Measurements from ENCODE around the gene RNU5D-1.

RNU5D-1 gene

GRCh38 chr1:44698138-44698537, 32.8 kb downstream of the RNU5D-1 start:
- Histone ChIP-seq H3K4me3 (ENCODE audit: low read length) (no peak overlapping the region), H3K27ac (ENCODE audit: low read length) (no peak overlapping the region), H3K36me3 (ENCODE audit: control insufficient read depth, insufficient read depth, low read length) (no peaks in the 10 kb centered on the region), H3K9me3 (ENCODE audit: control insufficient read depth, insufficient read depth, low read length) (no peaks in the 10 kb centered on the region), H3K4me1 (ENCODE audit: control insufficient read depth, insufficient read depth, low read length) (no peaks in the 10 kb centered on the region), H3K27me3 (ENCODE audit: control insufficient read depth, insufficient read depth, low read length) (no peaks in the 10 kb centered on the region)
- no CpG with 5 or more reads among the region's 3 CpGs for WGBS (ENCODE audit: insufficient coverage, insufficient read length)
- no peak for DNase-seq (ENCODE audit: low read depth, low spot score)

- Histone ChIP-seq H3K36me3 (ENCODE audit: control insufficient read depth, insufficient read depth, low read length) (no peaks in the 10 kb centered on the region), H3K27ac (ENCODE audit: low read length) (no peak overlapping the region), H3K4me3 (ENCODE audit: low read length) (no peak overlapping the region), H3K27me3 (ENCODE audit: control insufficient read depth, insufficient read depth, low read length) (no peaks in the 10 kb centered on the region), H3K4me1 (ENCODE audit: control insufficient read depth, insufficient read depth, low read length) (no peaks in the 10 kb centered on the region), H3K9me3 (ENCODE audit: control insufficient read depth, insufficient read depth, low read length) (no peaks in the 10 kb centered on the region)
- WGBS (ENCODE audit: insufficient coverage, insufficient read length) = no CpG with 5 or more reads among the region's 7 CpGs
- DNase-seq (ENCODE audit: low read depth, low spot score) = no peak
These were observed 34.1 kb downstream of the RNU5D-1 start for GRCh38 chr1:44696789-44697345.

GRCh38 chr1:44696101-44696500, 34.9 kb downstream of the RNU5D-1 start:
- no peaks in the 10 kb centered on the region for H3K9me3 ChIP-seq (ENCODE audit: control insufficient read depth, insufficient read depth, low read length)
- no peaks in the 10 kb centered on the region for H3K27me3 ChIP-seq (ENCODE audit: control insufficient read depth, insufficient read depth, low read length)
- WGBS (ENCODE audit: insufficient coverage, insufficient read length) = no CpG with 5 or more reads among the region's 3 CpGs
- H3K27ac ChIP-seq (ENCODE audit: low read length) = no peak overlapping the region
- DNase-seq (ENCODE audit: low read depth, low spot score) = no peak
- no peaks in the 10 kb centered on the region for H3K4me1 ChIP-seq (ENCODE audit: control insufficient read depth, insufficient read depth, low read length)
- no peak overlapping the region for H3K4me3 ChIP-seq (ENCODE audit: low read length)
- no peaks in the 10 kb centered on the region for H3K36me3 ChIP-seq (ENCODE audit: control insufficient read depth, insufficient read depth, low read length)

- no peak overlapping the region for H3K4me3 ChIP-seq (ENCODE audit: low read length)
- H3K27me3 ChIP-seq (ENCODE audit: control insufficient read depth, insufficient read depth, low read length) = no peaks in the 10 kb centered on the region
- H3K36me3 ChIP-seq (ENCODE audit: control insufficient read depth, insufficient read depth, low read length) = no peaks in the 10 kb centered on the region
- H3K4me1 ChIP-seq (ENCODE audit: control insufficient read depth, insufficient read depth, low read length) = no peaks in the 10 kb centered on the region
- no peak overlapping the region for H3K27ac ChIP-seq (ENCODE audit: low read length)
- no CpG with 5 or more reads among the region's 4 CpGs for WGBS (ENCODE audit: insufficient coverage, insufficient read length)
- H3K9me3 ChIP-seq (ENCODE audit: control insufficient read depth, insufficient read depth, low read length) = no peaks in the 10 kb centered on the region
- DNase-seq (ENCODE audit: low read depth, low spot score) = no peak
These were observed 35.3 kb downstream of the RNU5D-1 start for GRCh38 chr1:44695671-44696070.

- Histone ChIP-seq H3K27me3 (ENCODE audit: control insufficient read depth, insufficient read depth, low read length) (no peaks in the 10 kb centered on the region), H3K9me3 (ENCODE audit: control insufficient read depth, insufficient read depth, low read length) (no peaks in the 10 kb centered on the region), H3K27ac (ENCODE audit: low read length) (no peak overlapping the region), H3K36me3 (ENCODE audit: control insufficient read depth, insufficient read depth, low read length) (no peaks in the 10 kb centered on the region), H3K4me1 (ENCODE audit: control insufficient read depth, insufficient read depth, low read length) (no peaks in the 10 kb centered on the region), H3K4me3 (ENCODE audit: low read length) (no peak overlapping the region)
- no CpG with 5 or more reads among the region's 7 CpGs for WGBS (ENCODE audit: insufficient coverage, insufficient read length)
- no peak for DNase-seq (ENCODE audit: low read depth, low spot score)
These were observed 36.0 kb downstream of the RNU5D-1 start for GRCh38 chr1:44694863-44695478.

- no peaks in the 10 kb centered on the region for H3K36me3 ChIP-seq (ENCODE audit: control insufficient read depth, insufficient read depth, low read length)
- no peaks in the 10 kb centered on the region for H3K27me3 ChIP-seq (ENCODE audit: control insufficient read depth, insufficient read depth, low read length)
- no peak for DNase-seq (ENCODE audit: low read depth, low spot score)
- H3K27ac ChIP-seq (ENCODE audit: low read length) = no peak overlapping the region
- H3K4me1 ChIP-seq (ENCODE audit: control insufficient read depth, insufficient read depth, low read length) = no peaks in the 10 kb centered on the region
- H3K9me3 ChIP-seq (ENCODE audit: control insufficient read depth, insufficient read depth, low read length) = no peaks in the 10 kb centered on the region
- no CpG with 5 or more reads among the region's 3 CpGs for WGBS (ENCODE audit: insufficient coverage, insufficient read length)
- H3K4me3 ChIP-seq (ENCODE audit: low read length) = no peak overlapping the region
These were observed 37.1 kb downstream of the RNU5D-1 start for GRCh38 chr1:44693900-44694299.

GRCh38 chr1:44693159-44693558, 37.8 kb downstream of the RNU5D-1 start:
- no peaks in the 10 kb centered on the region for H3K27me3 ChIP-seq (ENCODE audit: control insufficient read depth, insufficient read depth, low read length)
- H3K4me1 ChIP-seq (ENCODE audit: control insufficient read depth, insufficient read depth, low read length) = no peaks in the 10 kb centered on the region
- DNase-seq (ENCODE audit: low read depth, low spot score) = no peak
- no CpG with 5 or more reads among the region's 2 CpGs for WGBS (ENCODE audit: insufficient coverage, insufficient read length)
- H3K4me3 ChIP-seq (ENCODE audit: low read length) = no peak overlapping the region
- H3K36me3 ChIP-seq (ENCODE audit: control insufficient read depth, insufficient read depth, low read length) = no peaks in the 10 kb centered on the region
- no peaks in the 10 kb centered on the region for H3K9me3 ChIP-seq (ENCODE audit: control insufficient read depth, insufficient read depth, low read length)
- H3K27ac ChIP-seq (ENCODE audit: low read length) = no peak overlapping the region

GRCh38 chr1:44689447-44689765, 41.6 kb downstream of the RNU5D-1 start:
- WGBS (ENCODE audit: insufficient coverage, insufficient read length) = no CpG with 5 or more reads among the region's 3 CpGs
- Histone ChIP-seq H3K27me3 (ENCODE audit: control insufficient read depth, insufficient read depth, low read length) (no peaks in the 10 kb centered on the region), H3K4me1 (ENCODE audit: control insufficient read depth, insufficient read depth, low read length) (no peaks in the 10 kb centered on the region; the same call in 1 of the 2 replicates), H3K4me3 (ENCODE audit: low read length) (no peak overlapping the region), H3K27ac (ENCODE audit: low read length) (no peak overlapping the region), H3K36me3 (ENCODE audit: control insufficient read depth, insufficient read depth, low read length) (no peaks in the 10 kb centered on the region), H3K9me3 (ENCODE audit: control insufficient read depth, insufficient read depth, low read length) (no peaks in the 10 kb centered on the region)
- DNase-seq (ENCODE audit: low read depth, low spot score) = no peak

- no peak overlapping the region for H3K27ac ChIP-seq (ENCODE audit: low read length)
- no peak overlapping the region for H3K4me3 ChIP-seq (ENCODE audit: low read length)
- no peaks in the 10 kb centered on the region; the same call in 1 of the 2 replicates for H3K4me1 ChIP-seq (ENCODE audit: control insufficient read depth, insufficient read depth, low read length)
- no CpG with 5 or more reads among the region's 12 CpGs for WGBS (ENCODE audit: insufficient coverage, insufficient read length)
- no peaks in the 10 kb centered on the region for H3K27me3 ChIP-seq (ENCODE audit: control insufficient read depth, insufficient read depth, low read length)
- DNase-seq (ENCODE audit: low read depth, low spot score) = no peak
- H3K36me3 ChIP-seq (ENCODE audit: control insufficient read depth, insufficient read depth, low read length) = no peaks in the 10 kb centered on the region
- no peaks in the 10 kb centered on the region for H3K9me3 ChIP-seq (ENCODE audit: control insufficient read depth, insufficient read depth, low read length)
These were observed 42.1 kb downstream of the RNU5D-1 start for GRCh38 chr1:44688760-44689446.

- Histone ChIP-seq H3K4me1 (ENCODE audit: control insufficient read depth, insufficient read depth, low read length) (peaks cover 6% of the 10 kb centered on the region; the same call in 1 of the 2 replicates), H3K27ac (ENCODE audit: low read length) (no peak overlapping the region), H3K27me3 (ENCODE audit: control insufficient read depth, insufficient read depth, low read length) (no peaks in the 10 kb centered on the region), H3K4me3 (ENCODE audit: low read length) (no peak overlapping the region), H3K9me3 (ENCODE audit: control insufficient read depth, insufficient read depth, low read length) (no peaks in the 10 kb centered on the region), H3K36me3 (ENCODE audit: control insufficient read depth, insufficient read depth, low read length) (no peaks in the 10 kb centered on the region)
- no CpG with 5 or more reads among the region's 8 CpGs for WGBS (ENCODE audit: insufficient coverage, insufficient read length)
- DNase-seq (ENCODE audit: low read depth, low spot score) = no peak
These were observed 45.1 kb downstream of the RNU5D-1 start for GRCh38 chr1:44685881-44686280.

- Histone ChIP-seq H3K27ac (ENCODE audit: low read length) (no peak overlapping the region), H3K4me1 (ENCODE audit: control insufficient read depth, insufficient read depth, low read length) (peaks cover 6% of the 10 kb centered on the region; the same call in 1 of the 2 replicates), H3K4me3 (ENCODE audit: low read length) (no peak overlapping the region), H3K27me3 (ENCODE audit: control insufficient read depth, insufficient read depth, low read length) (no peaks in the 10 kb centered on the region), H3K36me3 (ENCODE audit: control insufficient read depth, insufficient read depth, low read length) (no peaks in the 10 kb centered on the region), H3K9me3 (ENCODE audit: control insufficient read depth, insufficient read depth, low read length) (no peaks in the 10 kb centered on the region)
- DNase-seq (ENCODE audit: low read depth, low spot score) = no peak
- WGBS (ENCODE audit: insufficient coverage, insufficient read length) = no CpG with 5 or more reads among the region's 4 CpGs
These were observed 45.8 kb downstream of the RNU5D-1 start for GRCh38 chr1:44685218-44685617.
